Measurements from ENCODE around the gene MC1R.
"Not testable (repeated sequence)": the region's sequence is repeated elsewhere in the genome, so short reads cannot be mapped to it uniquely, and the experiment has no call there.

Gene MC1R

DNA sequence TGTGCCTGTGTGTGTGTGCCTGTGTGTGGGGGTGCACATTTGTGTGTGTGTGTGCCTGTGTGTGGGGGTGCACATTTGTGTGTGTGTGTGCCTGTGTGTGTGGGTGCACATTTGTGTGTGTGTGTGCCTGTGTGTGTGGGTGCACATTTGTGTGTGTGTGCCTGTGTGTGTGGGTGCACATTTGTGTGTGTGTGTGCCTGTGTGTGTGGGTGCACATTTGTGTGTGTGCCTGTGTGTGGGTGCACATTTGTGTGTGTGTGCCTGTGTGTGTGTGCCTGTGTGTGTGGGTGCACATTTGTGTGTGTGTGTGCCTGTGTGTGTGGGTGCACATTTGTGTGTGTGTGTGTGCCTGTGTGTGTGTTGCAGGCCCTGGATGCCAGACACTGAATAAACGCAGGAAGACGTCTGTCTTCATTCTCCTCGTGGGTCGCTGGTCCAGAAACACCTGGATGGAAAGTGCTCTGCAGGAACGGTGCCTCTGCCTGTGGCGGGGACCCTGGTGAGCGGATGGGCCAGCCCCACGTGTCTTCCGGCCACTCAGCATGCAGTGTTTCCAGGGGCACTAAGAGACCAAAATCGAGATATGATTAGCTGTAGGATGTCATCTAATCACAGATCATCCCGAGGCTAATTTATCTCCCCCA lies 3.9 kb upstream of the MC1R start:
- not testable (repeated sequence) for DNase-seq

DNA sequence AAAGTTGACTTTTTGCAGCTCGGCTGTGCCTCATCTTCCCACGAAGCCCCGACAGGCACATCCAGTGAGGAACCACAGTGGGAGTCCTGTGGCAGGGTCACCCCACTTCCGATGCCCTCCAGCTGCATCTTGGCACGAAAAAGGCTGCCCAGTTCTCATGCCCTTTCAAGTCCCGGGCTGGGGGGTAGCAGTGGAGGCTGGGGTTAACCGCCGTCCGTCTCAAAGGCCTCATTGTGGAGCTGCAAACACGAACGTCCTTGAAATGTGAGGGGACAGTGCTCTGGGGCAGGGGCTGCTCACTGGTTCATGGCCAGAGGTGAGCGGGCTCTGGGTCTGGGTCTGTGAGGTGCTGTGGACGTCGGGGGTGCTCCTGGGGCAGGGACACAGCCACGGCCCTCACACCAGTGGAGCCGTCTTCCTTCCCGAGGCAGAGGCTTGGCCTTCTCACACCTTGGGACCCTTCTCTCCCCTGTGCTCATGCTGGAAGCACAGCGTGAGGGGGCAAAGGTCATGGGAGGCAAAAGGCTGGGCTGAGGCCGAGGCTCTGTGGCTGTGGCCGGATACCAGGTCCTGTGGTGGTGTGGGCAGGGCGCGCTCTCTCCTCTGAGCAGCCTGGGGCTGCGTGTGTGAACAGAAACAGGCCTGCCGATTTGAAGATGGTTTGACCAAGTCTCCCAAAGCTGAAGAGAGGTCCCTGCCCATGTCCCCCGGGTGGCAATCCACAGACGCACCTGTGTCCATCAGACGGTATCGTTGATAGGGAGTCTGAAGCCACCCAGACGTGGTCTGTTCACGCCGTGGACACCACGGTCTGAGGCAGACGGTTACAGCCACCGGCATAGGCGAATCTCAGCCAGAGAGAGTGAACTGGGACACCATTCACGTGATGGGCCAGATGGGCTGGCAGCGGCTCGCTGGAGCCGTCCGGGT lies 3.1 kb upstream of the MC1R start:
- no peak for DNase-seq

GRCh38 chr16:89917773-89918452 lies 749 bp upstream of the MC1R start:
- DNase-seq: peak; percentile 53

DNA sequence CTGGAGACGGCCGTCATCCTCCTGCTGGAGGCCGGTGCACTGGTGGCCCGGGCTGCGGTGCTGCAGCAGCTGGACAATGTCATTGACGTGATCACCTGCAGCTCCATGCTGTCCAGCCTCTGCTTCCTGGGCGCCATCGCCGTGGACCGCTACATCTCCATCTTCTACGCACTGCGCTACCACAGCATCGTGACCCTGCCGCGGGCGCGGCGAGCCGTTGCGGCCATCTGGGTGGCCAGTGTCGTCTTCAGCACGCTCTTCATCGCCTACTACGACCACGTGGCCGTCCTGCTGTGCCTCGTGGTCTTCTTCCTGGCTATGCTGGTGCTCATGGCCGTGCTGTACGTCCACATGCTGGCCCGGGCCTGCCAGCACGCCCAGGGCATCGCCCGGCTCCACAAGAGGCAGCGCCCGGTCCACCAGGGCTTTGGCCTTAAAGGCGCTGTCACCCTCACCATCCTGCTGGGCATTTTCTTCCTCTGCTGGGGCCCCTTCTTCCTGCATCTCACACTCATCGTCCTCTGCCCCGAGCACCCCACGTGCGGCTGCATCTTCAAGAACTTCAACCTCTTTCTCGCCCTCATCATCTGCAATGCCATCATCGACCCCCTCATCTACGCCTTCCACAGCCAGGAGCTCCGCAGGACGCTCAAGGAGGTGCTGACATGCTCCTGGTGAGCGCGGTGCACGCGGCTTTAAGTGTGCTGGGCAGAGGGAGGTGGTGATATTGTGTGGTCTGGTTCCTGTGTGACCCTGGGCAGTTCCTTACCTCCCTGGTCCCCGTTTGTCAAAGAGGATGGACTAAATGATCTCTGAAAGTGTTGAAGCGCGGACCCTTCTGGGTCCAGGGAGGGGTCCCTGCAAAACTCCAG lies 1.1 kb downstream of the MC1R start:
- DNase-seq: no peak

DNA sequence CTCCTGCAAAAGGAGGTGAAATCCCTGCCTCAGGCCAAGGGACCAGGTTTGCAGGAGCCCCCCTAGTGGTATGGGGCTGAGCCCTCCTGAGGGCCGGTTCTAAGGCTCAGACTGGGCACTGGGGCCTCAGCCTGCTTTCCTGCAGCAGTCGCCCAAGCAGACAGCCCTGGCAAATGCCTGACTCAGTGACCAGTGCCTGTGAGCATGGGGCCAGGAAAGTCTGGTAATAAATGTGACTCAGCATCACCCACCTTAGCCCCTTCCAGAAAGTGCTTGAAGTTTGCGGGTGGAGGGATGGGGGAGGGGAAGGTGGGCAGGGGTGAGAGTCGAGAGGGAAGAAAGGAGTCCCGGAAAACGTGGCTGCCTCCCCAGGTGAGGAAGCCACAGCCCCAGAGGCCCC lies 2.1 kb downstream of the MC1R start:
- no peak for DNase-seq

DNA sequence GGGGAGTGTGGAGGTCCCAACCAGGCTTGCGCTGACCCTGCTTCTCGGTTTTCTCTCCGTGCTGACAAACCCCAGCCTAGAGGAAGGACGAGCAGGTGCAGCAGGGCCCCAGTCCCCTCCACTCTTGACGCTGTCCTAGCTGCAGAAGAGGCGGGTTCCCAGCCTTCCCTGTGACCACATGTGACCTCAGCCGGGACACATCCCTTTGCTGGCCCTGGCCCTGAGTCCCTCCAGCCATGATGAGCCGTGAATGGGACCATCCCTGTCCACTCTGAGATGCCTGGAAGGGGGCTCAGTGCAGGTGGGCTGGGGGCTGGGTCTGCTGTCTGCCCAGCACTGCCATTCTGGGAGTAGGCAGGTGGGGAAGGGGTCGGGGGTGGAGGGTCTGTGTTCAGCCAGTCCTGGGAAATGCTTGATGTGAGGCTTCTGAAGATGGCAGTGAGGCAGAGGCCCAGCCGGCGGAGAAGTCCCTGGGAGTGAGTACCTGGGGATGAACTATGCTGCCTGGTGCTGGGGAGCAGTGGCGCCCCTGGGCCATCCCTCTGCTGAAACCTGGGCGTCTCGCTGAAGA lies 2.6 kb downstream of the MC1R start:
- DNase-seq: no peak

DNA sequence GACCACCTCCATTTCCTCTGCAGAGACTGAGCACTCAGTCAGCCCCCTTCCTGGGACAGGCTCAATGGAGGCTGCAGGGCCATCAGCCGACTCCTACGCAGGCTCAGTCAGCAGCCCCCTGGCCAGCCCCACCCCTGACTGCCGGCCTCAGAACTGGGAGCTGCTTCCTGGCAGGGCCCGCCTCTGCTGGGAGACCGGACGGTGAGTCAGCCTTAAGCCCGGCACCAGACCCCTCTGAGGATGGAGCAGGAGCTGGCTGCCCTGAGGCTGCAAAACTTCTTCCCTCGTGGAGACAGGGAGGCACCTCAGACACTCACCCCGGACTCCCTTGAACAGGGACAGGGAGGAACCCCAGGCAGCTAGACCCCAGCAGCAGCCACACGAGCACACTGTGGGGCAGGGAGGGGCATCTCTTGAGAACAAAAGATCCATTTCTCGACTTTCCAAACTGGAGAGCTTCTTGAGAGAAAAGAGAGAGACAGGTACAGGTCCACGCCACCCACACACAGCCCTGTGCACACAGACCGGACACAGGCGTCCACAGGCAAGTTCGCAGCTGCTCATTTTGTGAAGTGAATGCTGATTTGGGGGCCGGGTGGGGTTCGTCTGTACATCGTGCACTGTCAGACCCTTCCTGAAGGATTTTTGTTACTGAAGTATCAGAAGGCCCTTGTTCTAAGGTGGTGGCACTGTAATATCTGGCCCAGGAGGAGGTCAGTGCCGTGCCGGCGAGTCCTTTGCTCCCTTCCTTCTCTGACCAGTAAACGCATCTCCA lies 3.2 kb downstream of the MC1R start:
- no peak for DNase-seq

- peak; percentile 35 for DNase-seq
These were observed 3.8 kb downstream of the MC1R start for GRCh38 chr16:89922477-89922883.

DNA sequence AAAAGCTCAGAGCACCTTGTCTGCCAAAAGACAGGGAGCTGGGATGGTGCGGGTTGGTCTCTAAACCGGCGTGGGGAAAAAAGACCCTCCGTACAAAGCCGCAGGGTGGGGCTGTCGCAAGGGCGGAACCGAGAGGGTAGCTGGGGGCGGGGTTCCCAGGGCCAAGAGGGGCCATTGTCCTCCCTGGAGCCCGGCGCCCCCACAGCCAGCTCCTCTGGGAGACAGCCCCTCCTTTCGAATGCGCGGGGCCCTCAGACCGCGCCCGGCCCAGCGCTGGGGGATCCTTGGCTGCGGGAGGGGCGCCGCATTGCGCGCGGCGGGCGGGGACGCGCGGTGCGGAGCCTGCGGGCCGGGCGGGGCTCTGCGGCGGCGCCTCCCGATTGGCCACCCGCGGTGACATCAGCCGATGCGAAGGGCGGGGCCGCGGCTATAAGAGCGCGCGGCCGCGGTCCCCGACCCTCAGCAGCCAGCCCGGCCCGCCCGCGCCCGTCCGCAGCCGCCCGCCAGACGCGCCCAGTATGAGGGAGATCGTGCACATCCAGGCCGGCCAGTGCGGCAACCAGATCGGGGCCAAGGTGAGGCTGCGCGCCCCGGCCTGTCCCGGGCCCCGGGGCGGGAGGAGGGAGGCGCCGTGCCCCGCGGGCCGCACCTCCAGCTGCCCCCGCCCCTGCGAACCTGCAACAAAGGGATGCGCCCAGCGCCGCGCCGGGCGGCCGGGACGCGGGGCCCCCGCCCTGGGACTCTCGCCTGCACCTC lies 4.4 kb downstream of the MC1R start, which contains the start of gene TUBB3:
TSS of gene TUBB3 (plus strand) at position 459 of the 756 bp plus-strand sequence. CDS start at position 519, 60 bp downstream.
- peak; percentile 37 for DNase-seq

DNA sequence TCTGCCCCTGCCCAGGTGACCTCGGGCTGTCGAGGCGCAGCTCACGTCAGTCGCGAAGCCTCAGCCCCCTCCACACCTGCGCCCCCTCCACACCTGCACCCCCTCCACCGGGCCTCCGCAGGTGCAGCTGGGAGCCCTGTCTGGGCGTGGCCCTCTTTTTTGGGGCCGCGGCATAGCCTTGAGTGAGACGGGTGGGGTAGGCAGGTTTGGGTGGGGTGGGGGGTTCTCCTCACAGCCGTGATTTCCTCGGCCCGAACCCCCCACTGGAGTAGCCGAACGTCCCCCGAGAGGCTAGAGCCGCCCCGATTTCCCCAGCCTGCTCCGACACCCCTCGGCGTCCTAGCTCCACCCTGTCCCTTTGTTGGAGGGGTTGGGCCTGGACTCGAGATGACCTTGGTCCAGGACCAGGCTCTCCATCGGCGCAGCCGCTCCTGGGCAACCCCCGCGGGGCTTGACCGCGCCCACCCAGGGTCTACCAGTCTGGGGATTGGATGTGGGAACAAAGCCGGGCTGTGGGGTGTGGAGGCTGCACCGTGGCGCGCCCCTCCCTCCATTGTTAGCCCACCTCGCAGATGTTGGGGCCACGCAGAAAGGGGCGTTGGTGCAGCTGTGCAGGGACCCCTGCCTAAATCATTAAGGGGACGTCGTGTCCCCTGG lies 5.1 kb downstream of the MC1R start:
- no peak for DNase-seq

- DNase-seq: no peak
These were observed 5.7 kb downstream of the MC1R start for GRCh38 chr16:89924297-89924924.

DNA sequence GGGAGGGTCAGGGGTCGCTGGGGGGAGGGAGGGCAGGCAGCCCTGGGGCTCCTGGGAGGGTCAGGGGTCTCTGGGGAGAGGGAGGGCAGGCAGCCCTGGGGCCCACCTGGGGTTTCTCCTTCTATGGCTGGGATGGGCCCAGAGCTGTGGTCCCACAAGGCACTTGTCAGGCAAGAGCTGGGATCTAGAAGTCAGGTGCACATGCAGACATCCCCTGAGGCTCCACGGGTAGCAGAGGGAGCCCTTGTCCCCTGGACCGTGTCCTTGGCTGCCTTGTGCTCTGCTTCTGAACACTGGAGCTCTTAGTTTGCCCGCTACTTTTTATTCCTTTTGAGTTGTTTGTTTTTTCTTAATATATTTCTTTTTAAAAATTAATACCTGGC lies 6.3 kb downstream of the MC1R start:
- DNase-seq: no peak

GRCh38 chr16:89925596-89926079 lies 7.0 kb downstream of the MC1R start:
- DNase-seq: no peak

DNA sequence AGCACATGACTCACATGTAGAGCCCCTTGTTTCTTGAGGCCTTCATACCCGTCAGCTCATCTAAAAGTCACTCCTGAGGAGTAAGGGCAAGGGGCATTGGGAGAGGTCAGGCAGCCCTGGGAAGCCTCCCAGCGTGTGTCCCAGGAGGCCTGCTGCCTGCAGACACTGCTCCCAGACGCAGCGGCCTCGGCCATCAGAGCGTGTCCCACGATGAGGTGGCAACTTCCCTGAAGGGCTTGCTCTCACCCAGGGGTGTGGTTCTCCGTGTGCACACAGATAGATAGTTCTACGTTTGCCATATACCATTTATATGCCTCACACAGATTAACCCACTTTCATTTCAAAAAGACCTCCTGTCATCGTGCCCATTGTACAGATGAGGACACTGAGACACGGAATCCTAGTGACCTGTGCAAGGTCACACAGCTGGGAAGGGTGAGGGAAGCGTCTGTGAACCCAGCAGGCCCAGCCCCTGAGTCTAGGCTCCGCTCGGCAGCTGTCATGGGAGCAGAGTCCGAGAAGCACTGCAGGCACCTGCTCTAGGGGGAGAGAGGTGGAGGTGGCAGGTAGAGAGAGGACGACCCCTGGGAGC lies 12.7 kb downstream of the MC1R start:
- DNase-seq: no peak

DNA sequence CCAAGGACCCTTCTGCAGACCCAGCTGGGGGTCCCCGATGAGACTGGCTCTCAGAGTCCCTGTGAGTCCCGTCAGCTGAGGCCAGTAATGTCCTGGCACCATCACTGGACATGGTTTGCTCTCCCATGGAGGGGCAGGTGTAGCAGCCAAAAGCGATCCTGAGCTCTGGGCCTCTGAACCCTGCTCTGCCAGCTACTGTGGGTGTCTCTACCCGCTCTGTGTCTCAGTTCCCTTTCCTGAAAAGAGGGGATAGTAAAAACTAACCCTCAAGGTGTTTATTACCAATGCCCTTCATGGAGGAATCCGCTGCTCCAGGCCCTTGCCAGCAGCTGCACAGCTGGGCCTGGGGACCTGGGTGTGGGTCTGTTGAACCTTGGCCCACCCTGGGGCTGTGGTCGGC lies 13.3 kb downstream of the MC1R start:
- no peak for DNase-seq

DNA sequence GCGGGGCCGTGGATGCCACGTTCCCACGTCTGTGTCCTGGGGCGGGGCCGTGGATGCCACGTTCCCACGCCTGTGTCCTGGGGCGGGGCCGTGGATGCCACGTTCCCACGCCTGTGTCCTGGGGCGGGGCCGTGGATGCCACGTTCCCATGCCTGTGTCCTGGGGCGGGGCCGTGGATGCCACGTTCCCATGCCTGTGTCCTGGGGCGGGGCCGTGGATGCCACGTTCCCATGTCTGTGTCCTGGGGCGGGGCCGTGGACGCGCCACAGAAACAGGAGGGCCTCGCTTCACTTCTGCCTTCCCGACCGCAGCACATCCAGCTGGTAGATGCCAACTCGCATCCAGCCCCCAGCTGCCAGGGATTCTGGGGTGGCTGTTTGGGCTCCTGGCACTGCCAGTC lies 15.4 kb downstream of the MC1R start:
- DNase-seq: not testable (repeated sequence)

DNA sequence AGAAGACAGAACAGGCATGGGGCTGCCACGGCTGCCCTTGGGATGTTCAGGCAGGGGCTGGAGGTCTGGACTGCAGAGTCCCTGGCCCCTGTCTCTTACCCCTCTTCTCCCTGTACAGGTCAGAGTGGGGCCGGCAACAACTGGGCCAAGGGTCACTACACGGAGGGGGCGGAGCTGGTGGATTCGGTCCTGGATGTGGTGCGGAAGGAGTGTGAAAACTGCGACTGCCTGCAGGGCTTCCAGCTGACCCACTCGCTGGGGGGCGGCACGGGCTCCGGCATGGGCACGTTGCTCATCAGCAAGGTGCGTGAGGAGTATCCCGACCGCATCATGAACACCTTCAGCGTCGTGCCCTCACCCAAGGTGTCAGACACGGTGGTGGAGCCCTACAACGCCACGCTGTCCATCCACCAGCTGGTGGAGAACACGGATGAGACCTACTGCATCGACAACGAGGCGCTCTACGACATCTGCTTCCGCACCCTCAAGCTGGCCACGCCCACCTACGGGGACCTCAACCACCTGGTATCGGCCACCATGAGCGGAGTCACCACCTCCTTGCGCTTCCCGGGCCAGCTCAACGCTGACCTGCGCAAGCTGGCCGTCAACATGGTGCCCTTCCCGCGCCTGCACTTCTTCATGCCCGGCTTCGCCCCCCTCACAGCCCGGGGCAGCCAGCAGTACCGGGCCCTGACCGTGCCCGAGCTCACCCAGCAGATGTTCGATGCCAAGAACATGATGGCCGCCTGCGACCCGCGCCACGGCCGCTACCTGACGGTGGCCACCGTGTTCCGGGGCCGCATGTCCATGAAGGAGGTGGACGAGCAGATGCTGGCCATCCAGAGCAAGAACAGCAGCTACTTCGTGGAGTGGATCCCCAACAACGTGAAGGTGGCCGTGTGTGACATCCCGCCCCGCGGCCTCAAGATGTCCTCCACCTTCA lies 16.2 kb downstream of the MC1R start:
- no peak for DNase-seq

DNA sequence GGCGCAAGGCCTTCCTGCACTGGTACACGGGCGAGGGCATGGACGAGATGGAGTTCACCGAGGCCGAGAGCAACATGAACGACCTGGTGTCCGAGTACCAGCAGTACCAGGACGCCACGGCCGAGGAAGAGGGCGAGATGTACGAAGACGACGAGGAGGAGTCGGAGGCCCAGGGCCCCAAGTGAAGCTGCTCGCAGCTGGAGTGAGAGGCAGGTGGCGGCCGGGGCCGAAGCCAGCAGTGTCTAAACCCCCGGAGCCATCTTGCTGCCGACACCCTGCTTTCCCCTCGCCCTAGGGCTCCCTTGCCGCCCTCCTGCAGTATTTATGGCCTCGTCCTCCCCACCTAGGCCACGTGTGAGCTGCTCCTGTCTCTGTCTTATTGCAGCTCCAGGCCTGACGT lies 17.0 kb downstream of the MC1R start:
- DNase-seq: not testable (repeated sequence)
